GM12874 (cell line): ENCODE results near the gene PDE4B.

Experiments
- CTCF ChIP-seq: IDR thresholded peaks from 2 replicates; pipeline ENCODE4 v1.5.1; 2011; ENCODE audit warnings: low read depth, mild to moderate bottlenecking, control low read depth, low read length, moderate library complexity; ENCODE audit not compliant: insufficient read depth

Gene PDE4B

GRCh38 chr1:66134004-66134403 is 341.3 kb downstream of the PDE4B start:
- no peak for TF ChIP-seq CTCF

GRCh38 chr1:66135161-66135560 is 342.5 kb downstream of the PDE4B start:
- TF ChIP-seq CTCF, result no peak

GRCh38 chr1:66137235-66137634 is 344.5 kb downstream of the PDE4B start:
- no peak for TF ChIP-seq CTCF

- no peak for TF ChIP-seq CTCF
These were observed 345.9 kb downstream of the PDE4B start for GRCh38 chr1:66138613-66139012.

GRCh38 chr1:66140072-66140471 is 347.4 kb downstream of the PDE4B start:
- no peak for TF ChIP-seq CTCF

GRCh38 chr1:66143651-66144050 is 351.0 kb downstream of the PDE4B start:
- TF ChIP-seq CTCF, result no peak

GRCh38 chr1:66147226-66147835 is 354.6 kb downstream of the PDE4B start:
- no peak for TF ChIP-seq CTCF
